GM19238 (cell line): ENCODE measurements around the gene NFATC2IP.
"Not testable (repeated sequence)": the region's sequence is repeated elsewhere in the genome, so short reads cannot be mapped to it uniquely, and the experiment has no call there.

Experiments
- DNase-seq: peaks from one replicate; pipeline ENCODE4 v3.0.0; 2011; ENCODE audit warnings: low spot score; ENCODE audit not compliant: insufficient read length

Gene NFATC2IP

DNA sequence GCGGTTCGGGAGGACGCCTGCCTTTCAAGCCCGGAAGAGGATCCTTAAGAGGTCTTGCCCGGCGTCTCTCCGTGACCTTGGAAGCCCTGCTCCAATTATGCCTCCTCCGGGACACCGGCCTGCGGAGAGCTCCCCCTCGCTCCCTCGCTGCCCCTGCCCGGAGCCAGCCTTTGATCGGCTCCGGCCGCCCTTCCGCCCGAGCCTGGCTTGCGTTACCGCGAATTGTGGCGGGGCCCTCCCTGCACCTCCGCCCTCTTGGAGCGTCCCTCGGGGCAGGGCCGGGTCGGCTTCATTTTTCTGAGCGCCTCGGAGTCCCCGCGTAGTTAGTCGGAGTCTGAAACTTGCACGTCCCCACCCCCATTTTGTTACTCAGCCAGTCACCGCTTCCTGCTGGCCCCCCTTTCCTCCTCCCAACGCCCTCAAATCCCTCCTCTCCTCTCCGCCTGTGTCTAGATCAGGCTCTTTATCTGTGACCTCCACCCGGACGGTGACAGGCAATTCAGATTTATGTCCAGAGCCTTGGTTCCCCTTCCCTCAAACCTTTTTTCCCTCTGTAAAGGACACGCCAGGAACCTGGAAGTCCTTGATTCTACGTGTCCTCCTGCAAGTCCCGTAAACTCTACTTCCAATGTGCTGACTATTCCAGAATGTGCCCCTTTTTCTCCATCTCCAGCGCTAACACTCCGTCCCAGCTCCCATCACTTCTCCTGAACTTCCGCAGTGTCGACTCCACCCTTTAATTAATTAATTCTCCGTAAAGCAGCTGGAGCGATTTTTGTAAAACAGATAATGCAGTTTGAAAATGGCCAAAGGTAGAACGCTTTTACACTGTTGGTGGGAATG, 25.1 kb upstream of the NFATC2IP start:
- peak; percentile 51 for DNase-seq

- not testable (repeated sequence) for DNase-seq
Measured at GRCh38 chr16:28926284-28926683, 24.5 kb upstream of the NFATC2IP start.

GRCh38 chr16:28927815-28928214, 22.9 kb upstream of the NFATC2IP start:
- DNase-seq: no peak

- DNase-seq: no peak
Measured at GRCh38 chr16:28930203-28930602, 20.5 kb upstream of the NFATC2IP start.

GRCh38 chr16:28930652-28931051, 20.1 kb upstream of the NFATC2IP start:
- DNase-seq: no peak

DNA sequence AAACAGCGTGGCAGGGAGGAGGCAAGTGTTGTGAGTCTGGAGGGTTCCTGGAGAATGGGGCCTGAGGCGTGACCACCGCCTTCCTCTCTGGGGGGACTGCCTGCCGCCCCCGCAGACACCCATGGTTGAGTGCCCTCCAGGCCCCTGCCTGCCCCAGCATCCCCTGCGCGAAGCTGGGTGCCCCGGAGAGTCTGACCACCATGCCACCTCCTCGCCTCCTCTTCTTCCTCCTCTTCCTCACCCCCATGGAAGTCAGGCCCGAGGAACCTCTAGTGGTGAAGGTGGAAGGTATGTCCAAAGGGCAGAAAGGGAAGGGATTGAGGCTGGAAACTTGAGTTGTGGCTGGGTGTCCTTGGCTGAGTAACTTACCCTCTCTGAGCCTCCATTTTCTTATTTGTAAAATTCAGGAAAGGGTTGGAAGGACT, 18.9 kb upstream of the NFATC2IP start, which contains the start of gene CD19:
CD19 (plus strand) TSS at position 171 of the 425 bp plus-strand sequence; CDS start at position 201, 30 bp downstream.
- DNase-seq: no peak

GRCh38 chr16:28932339-28933141, 18.2 kb upstream of the NFATC2IP start:
- no peak for DNase-seq

DNA sequence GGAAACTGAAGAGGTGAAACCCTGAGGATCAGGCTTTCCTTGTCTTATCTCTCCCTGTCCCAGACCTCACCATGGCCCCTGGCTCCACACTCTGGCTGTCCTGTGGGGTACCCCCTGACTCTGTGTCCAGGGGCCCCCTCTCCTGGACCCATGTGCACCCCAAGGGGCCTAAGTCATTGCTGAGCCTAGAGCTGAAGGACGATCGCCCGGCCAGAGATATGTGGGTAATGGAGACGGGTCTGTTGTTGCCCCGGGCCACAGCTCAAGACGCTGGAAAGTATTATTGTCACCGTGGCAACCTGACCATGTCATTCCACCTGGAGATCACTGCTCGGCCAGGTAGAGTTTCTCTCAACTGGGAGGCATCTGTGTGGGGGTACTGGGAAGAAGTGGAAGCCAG, 17.6 kb upstream of the NFATC2IP start:
- DNase-seq: no peak

GRCh38 chr16:28935346-28935745, 15.4 kb upstream of the NFATC2IP start:
- no peak for DNase-seq

DNA sequence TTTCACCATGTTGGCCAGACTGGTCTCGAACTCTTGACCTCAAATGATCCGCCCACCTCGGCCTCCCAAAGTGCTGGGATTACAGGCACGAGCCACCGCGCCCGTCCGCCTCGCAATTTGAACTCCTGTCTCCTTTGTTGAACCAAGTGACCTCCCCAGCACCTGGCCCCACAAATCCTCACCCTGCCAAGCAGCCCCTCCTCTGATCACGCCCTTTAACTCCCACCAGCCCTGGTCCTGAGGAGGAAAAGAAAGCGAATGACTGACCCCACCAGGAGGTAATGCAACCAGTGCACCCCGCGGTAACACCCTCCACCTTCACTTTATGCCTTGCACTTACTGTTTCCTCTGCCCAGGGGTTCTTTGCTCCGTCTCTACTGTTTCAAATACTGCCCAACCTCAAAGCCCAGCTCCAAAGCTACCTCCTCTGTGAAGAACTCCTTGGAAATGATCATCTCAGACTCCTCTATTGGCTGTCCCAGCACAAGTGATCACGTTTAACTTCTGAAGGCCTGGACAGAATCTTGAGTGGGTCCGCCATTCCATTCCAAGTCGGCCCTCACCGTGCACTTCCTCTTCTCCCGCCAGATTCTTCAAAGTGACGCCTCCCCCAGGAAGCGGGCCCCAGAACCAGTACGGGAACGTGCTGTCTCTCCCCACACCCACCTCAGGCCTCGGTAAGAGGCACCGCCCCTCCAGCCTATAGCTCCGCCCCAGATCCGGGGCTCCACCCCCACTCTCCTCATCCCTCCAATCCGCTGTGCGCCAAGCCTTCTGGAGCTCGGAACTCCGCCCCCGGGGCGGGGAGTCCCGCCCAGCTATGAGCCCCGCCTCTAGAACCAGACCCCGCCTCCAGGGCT, 14.6 kb upstream of the NFATC2IP start:
- DNase-seq: peak; percentile 81

DNA sequence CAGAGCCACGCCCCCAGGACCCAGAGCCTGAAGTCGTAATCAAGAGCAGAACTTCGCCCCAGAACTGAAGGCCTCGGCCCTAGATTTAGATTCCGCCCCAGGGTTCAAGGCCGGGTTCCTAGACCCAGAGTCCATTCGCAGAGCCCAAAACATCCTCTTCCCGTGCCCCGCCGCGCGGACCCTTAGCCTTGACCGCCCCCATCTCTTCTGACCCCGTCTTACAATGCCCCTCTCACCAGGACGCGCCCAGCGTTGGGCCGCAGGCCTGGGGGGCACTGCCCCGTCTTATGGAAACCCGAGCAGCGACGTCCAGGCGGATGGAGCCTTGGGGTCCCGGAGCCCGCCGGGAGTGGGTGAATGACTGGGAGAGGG, 14.0 kb upstream of the NFATC2IP start:
- DNase-seq: no peak

DNA sequence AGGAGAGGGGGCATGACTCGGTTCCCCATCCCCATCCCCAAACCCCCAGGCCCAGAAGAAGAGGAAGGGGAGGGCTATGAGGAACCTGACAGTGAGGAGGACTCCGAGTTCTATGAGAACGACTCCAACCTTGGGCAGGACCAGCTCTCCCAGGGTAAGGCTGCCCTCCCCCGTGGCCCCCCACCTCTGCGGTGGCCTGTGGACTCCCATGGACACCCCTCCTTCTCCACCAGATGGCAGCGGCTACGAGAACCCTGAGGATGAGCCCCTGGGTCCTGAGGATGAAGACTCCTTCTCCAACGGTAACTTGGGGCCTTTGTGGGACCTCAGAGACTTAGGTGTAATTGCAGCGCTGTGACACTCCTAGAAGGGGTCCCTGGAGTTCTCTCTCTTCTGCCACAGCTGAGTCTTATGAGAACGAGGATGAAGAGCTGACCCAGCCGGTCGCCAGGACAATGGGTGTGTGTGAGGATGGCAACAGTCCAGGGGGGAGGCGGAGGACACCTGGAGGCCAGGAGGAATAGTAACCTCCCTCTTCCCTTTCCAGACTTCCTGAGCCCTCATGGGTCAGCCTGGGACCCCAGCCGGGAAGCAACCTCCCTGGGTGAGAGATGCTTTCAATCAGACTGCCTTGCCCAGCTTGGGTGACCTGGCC, 13.4 kb upstream of the NFATC2IP start:
- no peak for DNase-seq

DNA sequence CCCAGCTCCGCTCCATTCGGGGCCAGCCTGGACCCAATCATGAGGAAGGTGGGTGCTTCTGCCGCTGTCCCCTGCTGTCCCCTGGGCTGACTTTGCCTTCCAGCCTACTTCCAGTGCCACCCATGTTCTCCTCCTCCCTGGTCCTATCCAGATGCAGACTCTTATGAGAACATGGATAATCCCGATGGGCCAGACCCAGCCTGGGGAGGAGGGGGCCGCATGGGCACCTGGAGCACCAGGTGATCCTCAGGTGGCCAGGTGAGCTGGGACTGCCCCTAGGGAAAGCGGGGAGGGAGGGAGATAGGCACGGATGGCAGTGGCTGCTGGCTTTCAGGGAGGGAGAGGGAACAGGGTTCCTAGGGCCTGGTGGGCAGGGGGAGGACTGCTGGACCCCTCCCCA, 12.0 kb upstream of the NFATC2IP start:
- DNase-seq: no peak

- not testable (repeated sequence) for DNase-seq
Measured at GRCh38 chr16:28939825-28940224, 10.9 kb upstream of the NFATC2IP start.

DNA sequence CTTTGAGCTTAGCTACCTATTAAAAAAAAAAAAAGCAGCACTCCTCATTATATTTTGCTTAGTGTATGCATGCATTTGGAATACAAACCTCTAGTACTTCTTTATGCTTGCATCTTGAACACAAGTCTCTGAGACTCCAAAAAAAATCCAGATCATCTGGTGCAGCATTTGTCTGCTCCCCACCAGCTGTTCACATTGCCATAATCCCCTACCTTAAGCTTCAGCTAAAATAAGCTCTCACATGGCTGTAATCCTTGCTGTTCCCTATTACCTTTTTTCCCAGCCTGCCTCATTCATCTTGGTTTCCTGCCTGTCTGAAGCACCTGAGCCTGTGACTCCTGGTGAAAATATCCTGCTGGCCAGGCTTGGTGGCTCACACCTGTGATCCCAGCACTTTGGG, 7.5 kb upstream of the NFATC2IP start:
- DNase-seq: no peak

GRCh38 chr16:28946681-28947080, 4.1 kb upstream of the NFATC2IP start:
- no peak for DNase-seq

DNA sequence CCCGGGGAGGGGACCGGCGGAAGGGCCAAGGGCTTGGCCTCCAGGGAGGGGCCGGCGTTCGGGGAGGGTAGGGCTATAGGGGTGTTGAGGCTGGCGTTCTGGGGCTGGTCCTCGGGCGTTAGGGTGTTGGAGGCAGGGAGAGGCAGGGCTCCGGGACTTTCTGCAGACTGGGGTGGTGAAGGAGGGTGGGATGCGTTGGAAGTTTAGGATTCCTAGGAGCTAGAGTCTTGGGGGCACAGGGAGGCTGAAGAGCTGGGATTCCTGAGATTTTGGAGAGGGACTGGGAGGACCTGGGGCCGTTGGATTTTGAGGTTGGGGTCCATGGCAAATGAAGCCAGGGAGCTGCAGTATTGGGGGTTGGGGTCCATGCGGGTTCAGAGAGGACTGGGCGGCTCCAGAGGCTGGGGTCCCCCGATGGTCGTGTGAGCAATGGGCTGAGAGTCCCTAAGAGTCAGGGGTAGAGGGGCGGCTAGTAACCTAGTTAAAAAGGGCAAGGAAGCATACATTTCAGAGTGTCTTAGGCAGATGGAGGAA, 740 bp downstream of the NFATC2IP start:
- DNase-seq: peak; percentile 58

DNA sequence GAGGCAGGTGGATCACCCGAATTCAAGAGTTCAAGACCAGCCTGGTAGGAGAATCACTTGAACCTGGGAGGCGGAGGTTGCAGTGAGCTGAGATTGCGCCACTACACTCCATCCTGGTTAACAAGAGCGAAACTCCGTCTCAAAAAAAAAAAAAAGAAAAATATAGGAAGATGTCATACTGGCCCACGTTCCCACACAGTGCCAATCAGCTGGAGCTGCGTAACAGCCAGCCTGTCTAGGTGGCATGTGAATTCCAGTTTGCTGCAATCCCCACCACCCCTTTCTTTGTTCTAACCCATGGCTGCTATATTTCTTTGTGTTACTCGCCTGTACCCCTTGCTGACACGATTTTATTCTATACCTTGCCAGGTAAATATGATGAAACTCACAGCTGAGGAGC, 7.5 kb downstream of the NFATC2IP start:
- DNase-seq: no peak

- DNase-seq: no peak
Measured at GRCh38 chr16:28958836-28959235, 8.1 kb downstream of the NFATC2IP start.

- DNase-seq: no peak
Measured at GRCh38 chr16:28964072-28964471, 13.3 kb downstream of the NFATC2IP start.

DNA sequence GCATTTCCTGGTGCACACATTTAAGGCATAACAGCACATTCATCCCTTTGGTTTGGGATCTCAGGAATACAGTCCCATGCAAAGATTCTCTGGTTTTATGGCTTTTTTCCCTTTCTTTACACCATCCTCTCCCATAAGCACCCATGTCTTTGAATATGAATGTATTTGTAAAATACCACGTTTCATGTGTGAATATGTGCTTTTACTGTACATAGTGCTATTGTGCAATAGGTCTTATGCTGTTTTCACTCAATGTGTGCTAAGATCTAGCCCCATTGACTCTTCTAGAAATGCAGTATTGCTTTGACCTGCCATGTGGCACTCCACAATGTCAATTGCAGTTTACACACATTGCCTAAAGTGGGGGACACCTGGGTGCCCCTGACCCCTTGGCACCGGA, 13.8 kb downstream of the NFATC2IP start:
- no peak for DNase-seq
